Testis (tissue), 2 donors: Measurements from ENCODE around the gene FBP2.

Source experiments
- CTCF ChIP-seq, 3 experiments: fragments of 450-650 bp in 2 of 3; fragments of 200-600 bp in 1 of 3; sonication (generic) in 1 of 3; IDR thresholded peaks; one replicate each; pipeline ENCODE4 v1.5.1; 2016 to 2019; ENCODE audit warnings: antibody characterized with exemption in 3 of 3, mild to moderate bottlenecking in 2 of 3, moderate library complexity in 1 of 3
- POLR2A ChIP-seq: fragments of 450-650 bp; IDR thresholded peaks from one replicate; pipeline ENCODE4 v1.6.1; 2017; ENCODE audit warnings: antibody characterized with exemption, mild to moderate bottlenecking, moderate library complexity

- TF ChIP-seq CTCF (IDR thresholded peaks at IDR 0.05) (no peak), POLR2A (no peak)
Observed at GRCh38 chr9:94534901-94535300, 58.7 kb downstream of the FBP2 start.
